A549 (cell line): Measurements from ENCODE around the gene PSMD12. TPM values are rescaled to one million over a fixed set of nuclear protein-coding genes. Genes with fewer than 3 reads are reported as not detected.
"Not testable (repeated sequence)": the region's sequence is repeated elsewhere in the genome, so short reads cannot be mapped to it uniquely, and the experiment has no call there.

ENCODE experiments used
- ATAC-seq, 2 experiments: fragments of 200-7000 bp in 1 of 2; fragments of >200 bp in 1 of 2; cut with Nextera tagmentation in 1 of 2; cut with Tn5 transposase in 1 of 2; 3 replicates each; pipeline versions ENCODE4 v1.8.0 to v1.9.1; 2018 to 2020; ENCODE audit warnings: mild to moderate bottlenecking in 1 of 2, moderate library complexity in 1 of 2
- CTCF ChIA-PET: fragments of 300-600 bp; sonication (Branson Sonifier 250); formaldehyde crosslinking; extraction: SDS; loops from one replicate; lab custom pipeline; 2021; ENCODE audit warnings: antibody characterized with exemption, inconsistent platforms; lab: Yijun Ruan, JAX
- POLR2A ChIA-PET: fragments of 350-600 bp; formaldehyde crosslinking; extraction: SDS; loops from one replicate; lab custom pipeline; 2021; ENCODE audit warnings: antibody characterized with exemption, inconsistent platforms; lab: Yijun Ruan, JAX
- DNase-seq, 2 experiments: peaks; one replicate each; pipeline versions ENCODE4 v3.0.0 to v3.0.0-alpha.2; 2011 to 2016; ENCODE audit warnings: low read depth in 1 of 2, low spot score in 1 of 2
- FAIRE-seq: peaks from 2 replicates; lab custom pipeline; 2011; peaks lifted over from hg19 to GRCh38; lab: Jason Lieb, UNC
- H3K27ac ChIP-seq, 2 experiments: fragments of >200 bp; sonication (Bioruptor Twin); formaldehyde crosslinking; 3 replicates each; pipeline ENCODE4 v1.5.1; 2016 to 2017
- H3K4me1 ChIP-seq: fragments of >200 bp; sonication (Bioruptor Twin); formaldehyde crosslinking; 3 replicates; pipeline ENCODE4 v1.6.1; 2016
- H3K4me2 ChIP-seq: fragments of >200 bp; sonication (Bioruptor Twin); formaldehyde crosslinking; 3 replicates; pipeline ENCODE4 v1.6.1; 2016
- H3K4me3 ChIP-seq: fragments of >200 bp; sonication (Bioruptor Twin); formaldehyde crosslinking; 3 replicates; pipeline ENCODE4 v1.5.1; 2016
- H3K9me3 ChIP-seq: fragments of >200 bp; sonication (Bioruptor Twin); formaldehyde crosslinking; 3 replicates; pipeline ENCODE4 v1.6.1; 2016
- CBX8 ChIP-seq: fragments of 200-600 bp; sonication (generic); IDR thresholded peaks from 2 replicates; pipeline ENCODE4 v1.6.1; 2016
- CEBPB ChIP-seq, 2 experiments: fragments of >200 bp in 1 of 2; sonication (Bioruptor Twin) in 1 of 2; formaldehyde crosslinking in 1 of 2; IDR thresholded peaks; 2 replicates each; pipeline ENCODE4 v1.6.1; 2012 to 2016
- EHMT2 ChIP-seq: fragments of 200-600 bp; sonication (generic); IDR thresholded peaks from 2 replicates; pipeline ENCODE4 v1.6.1; 2016; ENCODE audit warnings: antibody characterized with exemption, low read depth, mild to moderate bottlenecking, moderate library complexity
- ESRRA ChIP-seq: fragments of 150-350 bp; IDR thresholded peaks from 2 replicates; pipeline ENCODE4 v1.6.1; 2014; ENCODE audit warnings: mild to moderate bottlenecking, low read length, borderline replicate concordance
- FOXS1 ChIP-seq: fragments of 250-450 bp; sonication (Bioruptor Pico); IDR thresholded peaks from 2 replicates; pipeline ENCODE4 v1.5.0; 2020; ENCODE audit warnings: mild to moderate bottlenecking, moderate library complexity
- HOXB13 ChIP-seq: fragments of 250-450 bp; sonication (Bioruptor Pico); IDR thresholded peaks from 2 replicates; pipeline ENCODE4 v1.5.0; 2020; ENCODE audit warnings: low read depth, mild to moderate bottlenecking, moderate library complexity
- HOXB5 ChIP-seq: fragments of 250-450 bp; sonication (Bioruptor Pico); IDR thresholded peaks from 2 replicates; pipeline ENCODE4 v1.5.0; 2020; ENCODE audit warnings: mild to moderate bottlenecking, moderate library complexity
- JUNB ChIP-seq: fragments of >200 bp; sonication (Bioruptor Twin); formaldehyde crosslinking; IDR thresholded peaks from 2 replicates; pipeline ENCODE4 v1.6.1; 2016
- MAFK ChIP-seq: fragments of 450-650 bp; IDR thresholded peaks from 2 replicates; pipeline ENCODE4 v1.6.1; 2014; ENCODE audit not compliant: partially characterized antibody
- MAX ChIP-seq: IDR thresholded peaks from 2 replicates; pipeline ENCODE4 v1.6.1; 2012
- NPAS2 ChIP-seq: fragments of 250-450 bp; sonication (Bioruptor Pico); IDR thresholded peaks from 2 replicates; pipeline ENCODE4 v1.8.0; 2022; ENCODE audit warnings: mild to moderate bottlenecking, moderate library complexity, borderline replicate concordance
- RARB ChIP-seq: fragments of 250-450 bp; sonication (Bioruptor Pico); IDR thresholded peaks from 2 replicates; pipeline ENCODE4 v1.8.0; 2021; ENCODE audit warnings: mild to moderate bottlenecking, moderate library complexity
- SREBF2 ChIP-seq: fragments of 450-650 bp; IDR thresholded peaks from 2 replicates; pipeline ENCODE4 v1.6.1; 2014; ENCODE audit warnings: mild to moderate bottlenecking, moderate library complexity
- TFCP2L1 ChIP-seq: fragments of 250-450 bp; sonication (Bioruptor Pico); IDR thresholded peaks from 2 replicates; pipeline ENCODE4 v1.5.0; 2021; ENCODE audit warnings: mild to moderate bottlenecking
- ZC3H11A ChIP-seq: fragments of 450-650 bp; IDR thresholded peaks from 2 replicates; pipeline ENCODE4 v1.6.1; 2014; ENCODE audit warnings: antibody characterized with exemption, mild to moderate bottlenecking
- ZNF302 ChIP-seq: fragments of 250-450 bp; sonication (Bioruptor Pico); IDR thresholded peaks from 2 replicates; pipeline ENCODE4 v1.9.0; 2021; ENCODE audit warnings: inconsistent platforms, mild to moderate bottlenecking, moderate library complexity
- WGBS: methylation state at CpG from one replicate; pipeline ENCODE4 v1.1.6; 2017; ENCODE audit errors: missing lambda C conversion rate; 5-methylcytosine and 5-hydroxymethylcytosine counted together
- polyA plus RNA-seq, 4 experiments: library from polyadenylated mRNA; depleted of rRNA in 3 of 4; stranded (reverse); fragments of >200 nt; fragmentation: RNase III in 1 of 4; extraction: RNeasy Plus Mini Kit Qiagen cat#74134 plus additional on column Dnase treatment in 1 of 4; gene quantifications; 2 replicates in 3 of 4; 3 replicates in 1 of 4; pipeline ENCODE4 v1.2.3, GENCODE V29; 2011 to 2017
- TF ChIP-seq, protein P1 (sequence below): fragments of >200 bp; sonication (Bioruptor Twin); formaldehyde crosslinking; IDR thresholded peaks from 3 replicates; pipeline ENCODE4 v1.5.1; 2016
- TF ChIP-seq, protein P2 (sequence below): fragments of >200 bp; sonication (Bioruptor Twin); formaldehyde crosslinking; IDR thresholded peaks from 3 replicates; pipeline ENCODE4 v1.6.1; 2016

The PSMD12 gene
- polyA plus RNA-seq, 2 of the 4 experiments (the other 2 are of a cell fraction), result 104 to 106 TPM

- peak in 1 of 2 experiments; percentile 18; a peak in 1 of 6 replicates for ATAC-seq
- no peak overlapping the region for H3K4me3 ChIP-seq
- ChIA-PET POLR2A (no interaction called here), CTCF (interaction anchor here (1.0 to 1.5 kb wide), 5 partner anchors 12 to 114 kb away, joined by 3 to 6 read pairs (median 4); no protein-coding TSS in a partner anchor)
- no peak for FAIRE-seq
- H3K4me1 ChIP-seq, result peaks cover 7% of the 10 kb centered on the region
- no peaks in the 10 kb centered on the region for H3K9me3 ChIP-seq
- TF ChIP-seq SREBF2 (no peak), CBX8 (no peak), HOXB13 (CRISPR knock-in tag) (no peak), FOXS1 (no peak), TFCP2L1 (CRISPR knock-in tag) (no peak)
- no peak for DNase-seq
- no peak overlapping the region for H3K27ac ChIP-seq
- 84% methylated on average over 5 of the region's 5 CpGs for WGBS
- H3K4me2 ChIP-seq, result no peak overlapping the region
Observed at GRCh38 chr17:67335245-67335835, 31.0 kb downstream of the PSMD12 start.

DNA sequence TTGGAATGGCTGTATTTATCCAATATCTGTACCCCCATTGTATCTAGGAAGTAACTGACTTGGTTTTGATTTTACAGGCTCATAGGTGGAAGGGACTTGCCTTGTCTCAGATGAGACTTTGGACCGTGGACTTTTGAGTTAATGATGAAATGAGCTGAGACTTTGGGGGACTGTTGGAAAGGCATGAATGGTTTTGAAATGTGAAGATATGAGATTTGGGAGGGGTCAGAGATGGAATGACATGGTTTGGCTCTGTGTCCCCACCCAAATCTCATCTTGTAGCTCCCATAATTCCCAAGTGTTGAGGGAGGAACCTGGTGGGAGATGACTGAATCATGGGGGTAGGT is 34.2 kb downstream of the PSMD12 start:
- WGBS, result 53% methylated on average over 1 of the region's 1 CpG
- FAIRE-seq, result not testable (repeated sequence)
- CTCF ChIA-PET, result interaction anchor here (1.1 to 1.8 kb wide), 4 partner anchors 9 to 47 kb away, joined by 3 to 5 read pairs (median 4); no protein-coding TSS in a partner anchor

DNA sequence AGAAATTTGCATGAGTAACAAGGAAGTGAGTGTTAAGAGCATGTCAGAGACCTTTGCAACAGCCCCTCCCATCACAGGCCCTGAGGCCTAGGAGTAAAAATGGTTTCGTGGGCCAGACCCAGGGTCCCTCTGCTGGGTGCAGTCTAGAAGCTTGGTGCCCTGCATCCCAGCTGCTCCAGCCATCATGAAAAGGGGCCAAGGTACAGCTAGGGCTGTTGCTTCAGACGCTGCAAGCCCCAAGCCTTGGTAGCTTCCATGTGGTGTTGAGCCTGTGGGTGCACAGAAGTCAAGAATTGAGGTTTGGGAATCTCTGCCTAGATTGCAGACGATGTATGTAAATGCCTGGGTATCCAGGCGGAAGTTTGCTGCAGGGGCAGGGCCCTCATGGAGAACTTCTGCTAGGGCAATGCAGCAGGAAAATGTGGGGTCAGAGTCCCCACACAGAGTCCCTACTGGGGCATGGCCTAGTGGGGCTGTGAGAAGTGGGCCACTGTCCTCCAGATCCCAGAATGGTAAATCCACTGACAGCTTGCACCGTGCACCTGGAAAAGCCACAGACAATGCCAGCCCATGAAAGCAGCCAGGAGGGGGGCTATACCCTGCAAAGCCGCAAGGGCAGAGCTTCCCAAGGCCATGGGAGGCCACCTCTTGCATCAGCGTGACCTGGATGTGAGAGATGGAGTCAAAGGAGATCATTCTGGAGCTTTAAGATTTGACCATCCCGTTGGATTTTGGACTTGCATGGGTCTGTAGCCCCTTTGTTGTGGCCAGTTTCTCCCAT is 34.8 kb downstream of the PSMD12 start:
- H3K4me3 ChIP-seq, ATAC-seq, H3K9me3 ChIP-seq, H3K27ac ChIP-seq, H3K4me1 ChIP-seq, FAIRE-seq, H3K4me2 ChIP-seq, DNase-seq, POLR2A ChIA-PET: not testable (repeated sequence)
- CTCF ChIA-PET, result interaction anchor here (0.6 to 1.8 kb wide), 5 partner anchors 9 to 125 kb away, joined by 3 to 5 read pairs (median 3); no protein-coding TSS in a partner anchor
- WGBS, result 71% methylated on average over 7 of the region's 8 CpGs

More for the DNA sequence above, 34.2 kb downstream of the PSMD12 start:
- POLR2A ChIA-PET, DNase-seq, H3K4me2 ChIP-seq, H3K4me1 ChIP-seq, ATAC-seq, H3K9me3 ChIP-seq, H3K4me3 ChIP-seq, H3K27ac ChIP-seq: not testable (repeated sequence)

GRCh38 chr17:67328026-67328425 is 38.4 kb downstream of the PSMD12 start:
- FAIRE-seq (no peak), DNase-seq (no peak), ATAC-seq (no peak)
- H3K4me2 ChIP-seq, result no peak overlapping the region
- WGBS, result 78% methylated on average over 3 of the region's 3 CpGs
- no peaks in the 10 kb centered on the region for H3K4me1 ChIP-seq
- POLR2A ChIA-PET, result no interaction called here
- H3K4me3 ChIP-seq, result no peak overlapping the region
- H3K9me3 ChIP-seq, result peaks cover 5% of the 10 kb centered on the region; the same call in 1 of the 3 replicates
- CTCF ChIA-PET, result no interaction called here
- no peak for TF ChIP-seq ZC3H11A
- no peak for TF ChIP-seq MAFK
- no peak for TF ChIP-seq ZNF302
- no peak for TF ChIP-seq JUNB
- TF ChIP-seq CEBPB (IDR thresholded peaks at IDR 0.05), result no peak
- TF ChIP-seq HOXB5 (CRISPR knock-in tag), result no peak
- TF ChIP-seq, protein P1, sequence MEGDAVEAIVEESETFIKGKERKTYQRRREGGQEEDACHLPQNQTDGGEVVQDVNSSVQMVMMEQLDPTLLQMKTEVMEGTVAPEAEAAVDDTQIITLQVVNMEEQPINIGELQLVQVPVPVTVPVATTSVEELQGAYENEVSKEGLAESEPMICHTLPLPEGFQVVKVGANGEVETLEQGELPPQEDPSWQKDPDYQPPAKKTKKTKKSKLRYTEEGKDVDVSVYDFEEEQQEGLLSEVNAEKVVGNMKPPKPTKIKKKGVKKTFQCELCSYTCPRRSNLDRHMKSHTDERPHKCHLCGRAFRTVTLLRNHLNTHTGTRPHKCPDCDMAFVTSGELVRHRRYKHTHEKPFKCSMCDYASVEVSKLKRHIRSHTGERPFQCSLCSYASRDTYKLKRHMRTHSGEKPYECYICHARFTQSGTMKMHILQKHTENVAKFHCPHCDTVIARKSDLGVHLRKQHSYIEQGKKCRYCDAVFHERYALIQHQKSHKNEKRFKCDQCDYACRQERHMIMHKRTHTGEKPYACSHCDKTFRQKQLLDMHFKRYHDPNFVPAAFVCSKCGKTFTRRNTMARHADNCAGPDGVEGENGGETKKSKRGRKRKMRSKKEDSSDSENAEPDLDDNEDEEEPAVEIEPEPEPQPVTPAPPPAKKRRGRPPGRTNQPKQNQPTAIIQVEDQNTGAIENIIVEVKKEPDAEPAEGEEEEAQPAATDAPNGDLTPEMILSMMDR, result no peak
- no peak for TF ChIP-seq ESRRA
- no peak for TF ChIP-seq NPAS2 (CRISPR knock-in tag)
- TF ChIP-seq MAX, result no peak
- TF ChIP-seq, protein P2, sequence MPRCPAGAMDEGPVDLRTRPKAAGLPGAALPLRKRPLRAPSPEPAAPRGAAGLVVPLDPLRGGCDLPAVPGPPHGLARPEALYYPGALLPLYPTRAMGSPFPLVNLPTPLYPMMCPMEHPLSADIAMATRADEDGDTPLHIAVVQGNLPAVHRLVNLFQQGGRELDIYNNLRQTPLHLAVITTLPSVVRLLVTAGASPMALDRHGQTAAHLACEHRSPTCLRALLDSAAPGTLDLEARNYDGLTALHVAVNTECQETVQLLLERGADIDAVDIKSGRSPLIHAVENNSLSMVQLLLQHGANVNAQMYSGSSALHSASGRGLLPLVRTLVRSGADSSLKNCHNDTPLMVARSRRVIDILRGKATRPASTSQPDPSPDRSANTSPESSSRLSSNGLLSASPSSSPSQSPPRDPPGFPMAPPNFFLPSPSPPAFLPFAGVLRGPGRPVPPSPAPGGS, result no peak
- TF ChIP-seq EHMT2, result no peak
- TF ChIP-seq RARB (CRISPR knock-in tag), result no peak
- no peak overlapping the region for H3K27ac ChIP-seq

DNA sequence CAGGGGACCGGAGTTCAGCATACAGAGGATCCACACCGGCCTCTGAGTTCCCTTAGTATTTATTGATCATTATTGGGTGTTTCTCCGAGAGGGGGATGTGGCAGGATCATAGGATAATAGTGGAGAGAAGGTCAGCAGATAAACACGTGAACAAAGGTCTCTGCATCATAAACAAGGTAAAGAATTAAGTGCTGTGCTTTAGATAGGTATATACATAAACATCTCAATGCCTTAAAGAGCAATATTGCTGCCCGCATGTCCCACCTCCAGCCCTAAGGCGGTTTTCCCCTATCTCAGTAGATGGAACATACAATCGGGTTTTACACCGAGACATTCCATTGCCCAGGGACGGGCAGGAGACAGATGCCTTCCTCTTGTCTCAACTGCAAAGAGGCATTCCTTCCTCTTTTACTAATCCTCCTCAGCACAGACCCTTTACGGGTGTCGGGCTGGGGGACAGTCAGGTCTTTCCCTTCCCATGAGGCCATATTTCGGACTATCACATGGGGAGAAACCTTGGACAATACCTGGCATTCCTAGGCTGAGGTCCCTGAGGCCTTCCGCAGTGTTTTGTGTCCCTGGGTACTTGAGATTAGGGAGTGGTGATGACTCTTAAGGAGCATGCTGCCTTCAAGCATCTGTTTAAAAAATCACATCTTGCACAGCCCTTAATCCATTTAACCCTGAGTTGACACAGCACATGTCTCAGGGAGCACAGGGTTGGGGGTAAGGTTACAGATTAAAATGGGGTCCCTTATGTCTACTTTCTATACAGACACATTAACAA is 39.2 kb downstream of the PSMD12 start:
- 54% methylated on average over 13 of the region's 13 CpGs for WGBS
- H3K4me1 ChIP-seq, H3K9me3 ChIP-seq, H3K4me2 ChIP-seq, POLR2A ChIA-PET, ATAC-seq, DNase-seq, H3K27ac ChIP-seq, CTCF ChIA-PET, FAIRE-seq, H3K4me3 ChIP-seq: not testable (repeated sequence)
